ENCODE results near the gene UBE2E2. TPM values are rescaled to one million over a fixed set of nuclear protein-coding genes. Genes with fewer than 3 reads are reported as not detected.
"Not testable (repeated sequence)": the region's sequence is repeated elsewhere in the genome, so short reads cannot be mapped to it uniquely, and the experiment has no call there.

Gene UBE2E2
- total RNA-seq, 1 donor from 2014 or later: 91.0 TPM

DNA sequence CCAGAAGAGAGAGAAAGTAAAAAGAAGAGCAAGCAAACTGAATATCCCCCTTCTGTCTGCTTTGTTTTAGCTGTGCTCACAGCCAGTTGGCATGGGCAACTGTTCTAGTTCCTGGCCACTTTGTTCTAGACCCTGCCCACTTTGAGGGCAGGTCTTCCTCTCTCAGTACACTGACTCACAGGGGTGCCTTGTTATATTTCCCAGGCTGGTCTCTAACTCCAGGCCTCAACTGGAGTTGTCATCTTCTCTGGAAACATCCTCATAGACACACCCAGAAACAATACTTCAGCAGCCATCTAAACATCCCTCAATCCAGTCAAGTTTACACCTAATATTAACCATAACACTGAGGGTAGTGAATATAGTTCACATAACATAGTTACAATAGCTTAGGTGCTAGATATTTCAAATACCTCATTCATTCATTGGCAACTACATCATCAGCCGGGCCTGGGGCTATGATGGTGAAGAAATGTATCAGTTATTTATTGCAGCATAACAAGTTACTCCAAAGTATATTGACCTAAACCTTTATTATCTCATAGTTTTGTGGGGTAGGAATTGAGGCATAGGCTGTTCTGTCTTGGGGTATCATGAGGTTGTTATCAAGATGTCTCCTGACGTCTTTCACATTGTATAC is 106.0 kb downstream of the UBE2E2 start:
- no peak for ATAC-seq
- no peak for DNase-seq (ENCODE audit: low spot score)
- intact Hi-C loops (cut with DNase I): no loop called here

DNA sequence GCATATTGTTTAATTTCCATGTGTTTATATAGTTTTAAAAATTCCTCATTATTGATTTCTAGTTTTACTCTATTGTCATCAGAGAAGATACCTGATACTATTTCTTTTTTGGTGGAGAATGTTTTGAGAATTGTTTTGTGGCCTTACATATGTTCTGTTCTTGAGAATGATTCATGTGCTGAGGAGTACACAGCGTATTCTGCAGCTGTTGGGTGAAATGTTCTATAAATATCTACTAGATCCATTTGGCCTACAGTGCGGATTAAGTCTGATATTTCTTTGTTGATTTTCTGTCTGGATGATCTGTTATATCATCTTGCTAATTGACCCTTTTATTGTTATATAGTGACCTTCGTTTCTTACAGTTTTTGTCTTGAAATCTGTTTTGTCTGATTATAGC is 109.7 kb downstream of the UBE2E2 start:
- DNase-seq (ENCODE audit: low spot score): no peak
- ATAC-seq: no peak
- intact Hi-C loops (cut with DNase I): no loop called here

DNA sequence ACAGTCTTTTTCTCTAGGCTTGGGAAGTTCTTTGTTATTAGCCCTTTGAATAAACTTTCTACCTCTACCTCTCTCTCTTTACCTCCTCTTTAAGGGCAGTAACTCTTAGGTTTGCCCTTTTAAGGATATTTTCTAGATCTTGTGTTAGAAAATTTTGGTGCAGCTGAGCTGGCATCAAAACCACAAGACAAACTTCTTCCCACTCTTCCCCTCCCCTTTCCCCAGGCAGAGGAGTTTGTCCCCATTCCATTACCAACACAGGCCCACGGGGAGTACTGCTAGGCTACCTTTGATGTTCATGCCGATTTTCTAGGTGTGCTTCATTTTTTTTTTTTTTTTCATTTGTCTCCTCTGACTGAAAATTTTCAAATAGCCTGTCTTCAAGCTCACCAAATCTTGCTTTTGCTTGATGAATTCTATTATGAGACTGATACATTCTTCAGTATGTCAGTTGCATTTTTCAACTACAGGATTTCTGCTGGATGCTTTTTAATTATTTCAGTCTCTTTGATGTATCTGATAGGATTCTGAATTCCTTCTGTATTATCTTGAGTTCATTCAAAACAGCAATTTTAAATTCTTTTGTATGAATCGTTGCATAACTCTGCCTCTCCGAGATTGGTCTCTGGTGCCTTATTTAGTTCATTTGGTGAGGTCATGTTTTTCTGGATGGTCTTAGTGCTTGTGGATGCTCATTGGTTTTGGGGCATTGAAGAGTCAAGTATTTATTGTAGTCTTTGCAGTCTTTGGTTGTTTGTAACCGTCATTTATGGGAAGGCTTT is 112.0 kb downstream of the UBE2E2 start:
- DNase-seq (ENCODE audit: low spot score): no peak
- intact Hi-C loops (cut with DNase I): no loop called here
- ATAC-seq: no peak

DNA sequence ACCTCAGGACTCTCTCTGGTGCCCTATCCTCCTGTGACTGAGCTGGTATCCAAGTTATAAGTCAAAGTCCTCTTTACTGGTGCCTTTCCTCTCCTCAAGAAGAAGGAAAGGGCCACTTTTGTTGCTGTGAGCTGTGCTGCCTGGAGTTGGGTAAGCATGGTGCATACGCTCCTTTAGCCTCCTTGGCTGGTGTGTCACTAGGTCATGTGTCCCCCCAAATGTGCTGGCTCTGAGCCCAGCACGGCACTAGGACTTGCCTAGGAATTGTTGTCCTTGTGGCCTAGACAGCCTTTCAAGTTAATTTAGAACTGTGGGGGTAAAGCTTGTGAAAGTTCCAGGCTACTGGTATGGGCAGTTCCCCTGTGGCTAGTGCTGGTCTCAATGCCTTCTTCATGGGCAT is 113.8 kb downstream of the UBE2E2 start:
- ATAC-seq: no peak
- intact Hi-C loops (cut with DNase I): no loop called here
- no peak for DNase-seq (ENCODE audit: low spot score)

DNA sequence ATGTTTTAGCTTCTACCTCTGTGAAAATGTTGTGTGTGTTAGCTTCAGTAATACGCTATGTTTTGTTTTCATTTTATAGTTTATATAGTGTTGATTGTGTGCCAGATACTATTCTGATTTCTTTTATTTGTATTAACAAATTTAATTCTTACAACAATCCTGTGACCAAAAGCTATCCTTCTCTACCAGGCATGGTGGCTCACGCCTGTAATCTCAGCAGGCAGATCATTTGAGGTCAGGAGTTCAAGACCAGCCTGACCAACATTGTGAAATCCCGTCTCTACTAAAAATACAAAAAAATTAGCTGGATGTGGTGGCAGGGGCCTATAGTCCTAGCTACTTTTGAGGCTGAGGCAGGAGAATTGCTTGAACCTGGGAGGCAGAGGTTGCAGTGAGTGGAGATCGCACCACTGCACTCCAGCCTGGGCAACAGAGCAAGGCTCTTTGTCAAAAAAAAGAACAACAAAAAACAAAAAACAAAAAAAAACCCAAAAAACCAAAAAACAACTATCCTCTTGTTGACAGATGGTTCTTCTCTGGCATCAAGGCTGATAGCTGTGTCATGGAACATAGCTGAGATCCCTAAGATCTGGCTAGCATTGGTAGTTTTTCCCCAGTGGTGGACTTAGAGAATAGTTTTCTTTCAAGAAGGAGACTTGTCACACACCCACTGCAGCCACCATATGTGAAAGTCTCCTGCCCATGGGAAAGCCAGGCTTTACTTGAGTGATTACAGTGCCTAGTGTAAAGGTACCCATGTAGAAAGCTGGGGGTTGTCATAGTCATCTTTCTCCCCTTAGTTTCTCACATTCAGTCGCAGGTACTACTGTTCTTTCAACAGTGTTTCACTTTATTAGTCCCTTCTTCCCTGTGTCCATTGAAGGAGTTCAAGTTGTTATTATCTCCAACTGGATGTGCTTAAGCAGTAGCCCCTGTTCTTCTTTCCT is 116.5 kb downstream of the UBE2E2 start:
- no peak for ATAC-seq
- DNase-seq (ENCODE audit: low spot score): no peak
- intact Hi-C loops (cut with DNase I): no loop called here

DNA sequence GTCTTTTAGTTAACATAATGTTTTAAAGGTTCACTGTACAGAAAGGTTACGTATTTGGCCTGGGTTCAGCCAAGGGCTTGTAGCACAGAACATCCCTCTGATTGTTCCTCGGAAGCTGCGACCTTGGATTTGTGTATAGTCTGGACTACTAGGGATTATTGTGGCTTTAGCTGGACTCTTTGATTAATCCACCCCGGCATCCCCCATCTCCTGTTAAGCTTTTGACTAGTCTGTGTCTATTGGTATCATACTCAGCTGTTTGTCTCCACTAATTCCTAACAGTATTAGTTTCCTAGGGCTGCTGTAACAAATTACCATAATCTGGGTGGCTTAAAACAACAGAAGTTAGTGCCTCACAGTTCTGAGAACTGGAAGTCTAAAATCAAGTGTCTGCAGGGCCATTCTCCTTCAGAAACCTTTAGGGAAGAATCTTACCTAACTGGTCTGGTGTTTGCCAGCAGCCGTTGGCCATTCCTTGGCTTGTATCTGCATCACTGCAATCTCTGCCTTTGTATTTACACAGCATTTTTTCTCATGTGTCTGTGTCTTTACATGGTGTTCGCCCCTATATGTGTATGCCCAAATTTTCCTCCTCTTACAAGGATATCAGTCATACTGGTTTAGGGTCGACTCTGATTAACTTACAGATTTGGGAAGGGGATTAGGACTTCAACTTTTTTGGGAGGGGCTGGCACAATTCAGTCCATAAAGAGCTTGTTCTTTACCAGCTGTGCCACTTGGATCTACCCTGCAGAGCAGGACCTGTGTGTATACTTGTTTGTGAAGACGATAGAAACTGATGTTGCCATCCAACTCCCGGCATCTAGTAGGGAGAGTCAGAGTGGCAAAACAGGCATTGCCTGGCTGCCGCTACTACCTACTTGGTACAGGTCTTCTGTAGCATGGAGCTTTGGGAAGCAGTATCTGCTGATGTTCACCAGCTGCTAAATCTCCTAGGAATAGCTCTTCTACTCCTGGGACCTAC is 117.8 kb downstream of the UBE2E2 start:
- intact Hi-C loops (cut with DNase I): no loop called here
- no peak for DNase-seq (ENCODE audit: low spot score)
- ATAC-seq: no peak

DNA sequence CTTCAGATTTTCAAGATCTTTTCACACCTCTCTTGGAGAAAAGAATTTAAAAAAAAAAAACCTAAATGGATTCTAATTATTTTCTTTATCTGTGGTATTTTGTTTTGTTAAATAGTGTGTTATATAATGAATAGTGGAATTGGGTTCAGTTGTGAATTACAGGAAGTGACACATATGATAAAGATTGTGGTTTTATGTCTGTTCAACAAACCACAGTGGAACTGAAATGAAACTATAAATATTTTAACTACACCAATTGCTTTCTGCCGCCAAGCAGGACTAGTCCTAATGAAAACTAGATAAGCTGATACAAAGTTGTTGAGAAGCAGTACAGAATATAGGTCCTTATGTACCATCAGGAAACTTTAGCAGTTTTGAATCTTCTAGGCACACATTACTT is 121.6 kb downstream of the UBE2E2 start:
- no peak for ATAC-seq
- intact Hi-C loops (cut with DNase I): no loop called here
- DNase-seq (ENCODE audit: low spot score): no peak

DNA sequence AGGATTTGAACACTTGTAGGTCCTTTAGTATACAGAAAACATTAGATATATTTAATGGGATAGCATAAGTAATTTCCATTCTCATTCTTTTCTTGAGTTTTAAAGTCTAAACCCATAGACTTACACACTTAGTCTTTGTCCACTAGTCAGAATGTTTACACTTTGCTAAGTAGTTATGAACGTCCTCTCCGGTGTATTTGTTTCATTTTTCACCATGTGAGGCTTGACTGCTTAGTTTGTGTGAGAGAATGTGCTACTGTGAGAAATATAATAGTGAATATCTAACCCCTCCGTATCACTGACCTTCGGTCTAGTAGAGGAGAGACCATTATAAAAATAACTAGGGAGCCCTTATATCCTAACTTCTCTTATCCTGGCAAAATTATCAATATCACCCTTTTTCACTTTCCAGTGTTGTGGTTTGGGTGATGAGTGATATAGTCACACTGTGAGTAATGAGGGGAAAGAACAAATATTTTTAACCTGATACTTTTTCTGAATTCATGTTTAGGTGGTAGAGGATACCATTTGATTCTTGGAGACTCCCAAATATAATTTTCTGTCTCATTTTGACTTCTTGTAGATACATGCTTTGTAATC is 122.4 kb downstream of the UBE2E2 start:
- peak; percentile 32 for ATAC-seq
- intact Hi-C loops (cut with DNase I): no loop called here
- DNase-seq (ENCODE audit: low spot score): no peak

DNA sequence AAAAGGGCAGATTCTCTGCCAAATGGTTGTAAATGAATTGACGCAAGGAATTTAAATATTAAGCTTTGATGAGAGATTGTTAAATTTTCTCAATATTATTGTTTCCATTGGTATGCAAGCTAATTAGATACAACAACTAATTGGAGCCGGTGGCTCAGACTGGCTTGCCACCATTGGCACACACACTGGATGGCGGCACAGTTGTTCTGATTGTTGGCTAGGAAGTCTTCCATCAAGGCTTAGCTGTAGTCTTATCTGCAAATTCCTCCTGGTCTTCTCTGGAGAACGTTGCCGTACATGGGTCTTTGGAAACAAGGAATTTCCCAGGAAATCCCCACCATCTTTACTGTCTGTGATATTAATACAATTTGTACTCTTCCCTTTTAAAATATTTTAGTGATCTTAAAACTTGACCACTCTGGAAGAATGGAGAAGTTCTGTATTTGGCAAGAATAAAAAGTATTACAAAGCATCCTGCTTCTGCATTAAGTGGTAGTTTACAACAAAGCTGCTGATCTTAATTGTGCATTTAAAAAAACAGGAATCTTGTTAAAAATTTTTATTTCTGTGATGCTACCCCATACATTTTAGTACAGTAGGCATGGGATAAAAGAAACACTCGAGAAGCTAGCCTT is 126.5 kb downstream of the UBE2E2 start:
- ATAC-seq (no peak), DNase-seq (ENCODE audit: low spot score) (no peak)
- intact Hi-C loops (cut with DNase I): no loop called here

DNA sequence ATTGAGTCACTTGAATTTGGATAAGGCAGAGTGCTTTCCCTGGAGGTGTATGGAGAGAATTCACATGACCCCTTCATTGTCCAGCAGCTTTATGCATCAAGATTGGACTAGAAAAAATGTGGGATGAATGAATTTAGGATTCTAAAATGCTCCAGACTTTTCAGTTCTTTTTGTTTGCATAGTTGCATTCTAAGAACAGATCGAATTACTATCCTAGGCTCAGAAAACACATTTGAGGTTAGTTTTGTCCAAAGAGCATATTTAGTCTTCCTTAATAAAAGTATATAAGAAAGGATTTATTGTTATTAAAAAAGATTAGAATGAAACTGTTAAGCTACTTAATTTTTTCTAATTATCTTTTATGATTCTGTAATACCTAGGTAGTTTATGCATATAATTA is 127.4 kb downstream of the UBE2E2 start:
- DNase-seq (ENCODE audit: low spot score): no peak
- intact Hi-C loops (cut with DNase I): no loop called here
- ATAC-seq: no peak

DNA sequence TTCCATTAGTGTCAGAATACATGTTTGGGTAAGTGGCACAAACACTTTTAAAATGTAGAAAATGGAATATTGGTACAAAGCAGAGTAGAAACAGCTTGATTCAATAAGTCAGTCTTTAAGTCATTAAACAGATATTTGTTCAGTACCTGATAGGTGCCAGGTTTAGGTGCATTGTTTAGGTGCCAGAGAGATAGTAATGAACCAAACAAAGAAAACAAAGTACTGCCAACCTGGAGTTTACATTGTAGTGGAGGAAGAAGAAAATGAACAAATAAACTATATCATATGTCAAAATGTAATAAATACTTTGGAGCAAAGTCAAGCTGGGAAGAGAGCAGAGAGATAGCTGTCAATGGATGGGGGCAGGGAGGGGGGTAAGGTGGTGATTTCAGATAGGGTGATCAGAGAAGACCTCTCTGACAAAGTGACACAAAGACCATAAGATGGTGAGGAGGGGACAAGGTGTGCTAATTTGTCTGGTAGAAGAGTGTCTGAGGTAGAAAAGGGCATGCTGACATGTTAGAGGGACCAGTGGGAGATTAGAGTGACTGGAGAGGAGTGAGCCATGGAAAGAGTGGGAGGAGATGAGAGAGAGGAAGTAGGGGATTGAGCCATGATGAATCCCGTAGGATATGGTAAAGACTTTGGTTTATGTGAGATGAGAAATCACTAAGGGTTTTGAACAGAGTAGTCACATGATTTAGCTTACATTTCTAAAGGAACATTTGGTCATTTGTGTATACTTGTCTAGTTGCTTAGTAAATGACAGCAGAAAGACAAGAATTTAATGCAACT is 128.2 kb downstream of the UBE2E2 start:
- ATAC-seq: no peak
- intact Hi-C loops (cut with DNase I): no loop called here

DNA sequence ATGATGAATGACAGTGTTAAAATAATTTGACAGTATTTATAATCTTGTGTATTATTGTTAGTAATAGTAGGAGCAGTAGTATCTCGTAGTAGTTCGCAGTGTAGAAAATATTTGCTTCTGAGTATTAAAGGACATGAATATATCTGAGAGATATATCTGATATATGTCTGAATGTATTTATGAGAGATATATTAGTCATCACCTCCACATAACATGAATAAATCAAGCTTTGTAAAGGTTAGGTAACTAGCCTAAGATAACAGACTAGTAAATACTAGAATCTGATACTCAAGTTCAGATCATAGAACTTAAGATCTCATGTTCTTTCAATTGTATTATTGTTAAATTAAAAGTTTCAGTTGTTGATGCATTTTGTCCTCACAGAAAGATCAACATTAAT is 130.5 kb downstream of the UBE2E2 start:
- ATAC-seq (no peak), DNase-seq (ENCODE audit: low spot score) (no peak)
- intact Hi-C loops (cut with DNase I): no loop called here

More for the DNA sequence above, 128.2 kb downstream of the UBE2E2 start:
- no peak for DNase-seq (ENCODE audit: low spot score)

DNA sequence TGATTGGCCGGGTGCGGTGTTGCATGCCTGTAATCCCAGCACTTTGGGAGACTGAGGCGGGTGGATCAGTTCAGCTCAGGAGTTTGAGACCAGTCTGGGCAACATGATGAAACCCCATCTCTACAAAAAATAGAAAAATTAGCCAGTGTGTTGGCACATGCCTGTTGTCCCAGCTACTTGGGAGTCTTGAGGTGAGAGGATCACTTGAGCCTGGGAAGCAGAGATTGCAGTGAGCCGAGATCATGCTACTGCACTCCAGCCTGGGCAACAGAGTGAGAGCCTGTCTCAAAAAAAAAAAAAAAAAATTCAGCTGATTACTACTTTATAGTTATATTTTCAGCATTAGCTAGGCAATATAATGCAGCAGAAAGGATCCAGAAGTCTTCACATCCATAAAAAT is 133.7 kb downstream of the UBE2E2 start:
- ATAC-seq; DNase-seq (ENCODE audit: low spot score); intact Hi-C loops (cut with DNase I): not testable (repeated sequence)

DNA sequence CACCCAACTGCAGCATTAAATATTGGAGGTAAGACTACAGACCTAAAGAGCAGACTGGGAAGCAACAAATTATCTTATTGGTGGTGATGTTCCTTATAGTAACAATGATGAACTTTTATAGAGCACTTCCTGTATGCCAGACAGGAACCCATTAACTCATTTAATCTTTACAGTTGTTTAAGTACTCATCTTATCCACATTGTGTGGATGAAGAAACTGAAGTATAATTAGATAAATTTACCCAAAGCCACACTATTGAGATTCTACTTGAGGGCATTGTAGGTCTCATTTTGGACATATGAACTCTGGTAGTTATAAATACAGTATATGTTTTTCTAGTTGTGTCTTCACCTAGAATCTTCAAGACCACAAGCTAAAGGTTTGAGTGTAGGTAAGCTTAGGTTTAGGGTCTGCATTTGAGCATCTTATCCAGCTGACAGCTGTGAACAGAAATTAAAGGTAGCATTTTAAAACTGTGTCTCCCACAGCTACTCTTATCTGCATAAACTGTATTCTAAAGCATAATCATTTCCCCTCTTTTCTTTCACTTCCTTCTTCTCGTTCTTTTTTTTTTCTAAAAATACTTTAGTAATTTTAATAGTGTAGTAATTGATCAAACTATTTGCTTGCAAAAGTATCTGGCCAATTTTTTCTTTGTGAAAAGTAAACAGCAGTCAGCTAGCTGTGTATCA is 138.2 kb downstream of the UBE2E2 start:
- ATAC-seq (no peak), DNase-seq (ENCODE audit: low spot score) (no peak)
- intact Hi-C loops (cut with DNase I): no loop called here

DNA sequence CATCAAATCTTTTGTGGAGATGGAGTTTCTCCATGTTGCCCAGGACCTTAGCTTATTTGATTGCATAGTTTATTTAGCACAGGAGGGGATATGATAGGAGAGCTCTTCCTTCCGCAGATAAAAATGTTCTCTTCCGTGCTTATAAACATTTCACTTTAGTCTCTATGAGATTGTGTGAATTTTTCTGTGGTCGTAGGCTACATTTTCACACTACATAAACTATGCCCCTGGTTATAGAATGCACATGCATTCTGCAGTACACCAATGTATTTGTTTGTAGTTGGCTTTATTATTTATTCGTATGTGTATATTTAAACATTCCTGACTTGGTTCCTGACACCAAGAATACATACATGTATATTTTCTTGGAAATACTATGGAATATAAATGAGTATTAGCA is 139.2 kb downstream of the UBE2E2 start:
- intact Hi-C loops (cut with DNase I): no loop called here

DNA sequence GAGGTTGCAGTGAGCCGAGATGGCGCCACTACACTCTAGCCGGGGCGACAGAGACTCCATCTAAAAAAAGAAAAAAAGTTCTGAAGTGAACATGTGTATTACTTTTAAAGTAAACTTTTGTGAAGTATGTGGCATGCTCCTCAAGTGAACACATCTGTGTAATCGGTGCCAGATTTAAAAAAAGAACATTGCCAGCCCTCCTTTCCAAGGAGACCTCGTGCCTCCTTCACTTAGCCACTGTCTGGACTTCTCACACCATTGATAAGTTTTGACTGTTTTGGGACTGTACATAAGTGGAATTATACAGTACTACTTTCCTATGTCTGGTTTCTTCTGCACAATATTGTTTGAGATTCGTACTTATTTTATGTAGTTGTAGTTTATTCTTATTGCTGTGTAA is 140.4 kb downstream of the UBE2E2 start:
- no peak for DNase-seq (ENCODE audit: low spot score)
- intact Hi-C loops (cut with DNase I): no loop called here
- peak; percentile 30 for ATAC-seq

More for the DNA sequence above, 139.2 kb downstream of the UBE2E2 start:
- ATAC-seq: no peak
- no peak for DNase-seq (ENCODE audit: low spot score)
